ENCODE results near the gene ARHGAP22. TPM values are rescaled to one million over a fixed set of nuclear protein-coding genes. Genes with fewer than 3 reads are reported as not detected.
"Not testable (repeated sequence)": the region's sequence is repeated elsewhere in the genome, so short reads cannot be mapped to it uniquely, and the experiment has no call there.

ARHGAP22 gene
- total RNA-seq, 1 donor from 2014 or later: 6.2 TPM

DNA sequence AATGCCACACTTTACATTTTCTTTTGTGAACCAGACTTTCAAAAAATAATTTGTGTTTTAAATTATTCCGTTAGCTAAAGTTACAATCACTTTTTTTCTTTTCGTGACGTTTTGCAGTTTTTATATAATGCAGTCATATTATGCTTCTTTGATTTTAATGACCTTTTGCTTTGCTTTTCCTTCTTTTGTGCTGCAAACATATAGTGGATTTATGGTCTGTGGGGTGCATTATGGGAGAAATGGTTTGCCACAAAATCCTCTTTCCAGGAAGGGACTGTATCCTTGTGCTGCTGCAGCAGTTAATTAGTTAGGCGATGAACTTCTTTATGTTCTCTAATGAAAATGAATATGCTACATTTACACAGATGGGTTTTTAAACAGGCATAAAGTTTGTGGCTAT, 181.0 kb downstream of the ARHGAP22 start:
- Mint-ChIP-seq H3K4me1 (ENCODE audit: low read depth, unreplicated experiment) (peaks cover 2% of the 10 kb centered on the region), H3K4me3 (ENCODE audit: unreplicated experiment) (no peak overlapping the region), H3K9me3 (ENCODE audit: unreplicated experiment) (no peaks in the 10 kb centered on the region), H3K27ac (ENCODE audit: unreplicated experiment) (no peak overlapping the region), H3K36me3 (ENCODE audit: low read depth, unreplicated experiment) (peaks cover 2% of the 10 kb centered on the region), H3K27me3 (ENCODE audit: low read depth, unreplicated experiment) (no peaks in the 10 kb centered on the region)
- DNase-seq (ENCODE audit: low read depth) (no peak), FAIRE-seq (no peak)
- Histone ChIP-seq H2AFZ (ENCODE audit: low read depth, low read length) (no peak overlapping the region), H3K4me3 (ENCODE audit: insufficient read depth, low read depth, low read length) (no peak overlapping the region), H3K4me2 (ENCODE audit: low read length) (no peak overlapping the region), H3K9me3 (ENCODE audit: insufficient read depth, low read depth, low read length) (no peaks in the 10 kb centered on the region), H3K79me2 (ENCODE audit: insufficient read depth, low read length) (no peaks in the 10 kb centered on the region), H3K36me3 (ENCODE audit: insufficient read depth, low read length) (peaks cover 3% of the 10 kb centered on the region), H3K4me1 (ENCODE audit: insufficient read depth, low read length) (no peaks in the 10 kb centered on the region), H4K20me1 (ENCODE audit: insufficient read depth, low read length) (peaks cover 9% of the 10 kb centered on the region), H3K27ac (ENCODE audit: low read depth, low read length) (no peak overlapping the region), H3K27me3 (ENCODE audit: insufficient read depth, low read length) (no peaks in the 10 kb centered on the region), H3K9ac (ENCODE audit: low read length) (no peak overlapping the region)
- TF ChIP-seq, protein P1, sequence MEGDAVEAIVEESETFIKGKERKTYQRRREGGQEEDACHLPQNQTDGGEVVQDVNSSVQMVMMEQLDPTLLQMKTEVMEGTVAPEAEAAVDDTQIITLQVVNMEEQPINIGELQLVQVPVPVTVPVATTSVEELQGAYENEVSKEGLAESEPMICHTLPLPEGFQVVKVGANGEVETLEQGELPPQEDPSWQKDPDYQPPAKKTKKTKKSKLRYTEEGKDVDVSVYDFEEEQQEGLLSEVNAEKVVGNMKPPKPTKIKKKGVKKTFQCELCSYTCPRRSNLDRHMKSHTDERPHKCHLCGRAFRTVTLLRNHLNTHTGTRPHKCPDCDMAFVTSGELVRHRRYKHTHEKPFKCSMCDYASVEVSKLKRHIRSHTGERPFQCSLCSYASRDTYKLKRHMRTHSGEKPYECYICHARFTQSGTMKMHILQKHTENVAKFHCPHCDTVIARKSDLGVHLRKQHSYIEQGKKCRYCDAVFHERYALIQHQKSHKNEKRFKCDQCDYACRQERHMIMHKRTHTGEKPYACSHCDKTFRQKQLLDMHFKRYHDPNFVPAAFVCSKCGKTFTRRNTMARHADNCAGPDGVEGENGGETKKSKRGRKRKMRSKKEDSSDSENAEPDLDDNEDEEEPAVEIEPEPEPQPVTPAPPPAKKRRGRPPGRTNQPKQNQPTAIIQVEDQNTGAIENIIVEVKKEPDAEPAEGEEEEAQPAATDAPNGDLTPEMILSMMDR (IDR thresholded peaks at IDR 0.05; ENCODE audit: insufficient read depth, low read depth, low read length): no peak
- TF ChIP-seq EZH2 (IDR thresholded peaks at IDR 0.05; ENCODE audit: insufficient read depth, low read length): no peak

DNA sequence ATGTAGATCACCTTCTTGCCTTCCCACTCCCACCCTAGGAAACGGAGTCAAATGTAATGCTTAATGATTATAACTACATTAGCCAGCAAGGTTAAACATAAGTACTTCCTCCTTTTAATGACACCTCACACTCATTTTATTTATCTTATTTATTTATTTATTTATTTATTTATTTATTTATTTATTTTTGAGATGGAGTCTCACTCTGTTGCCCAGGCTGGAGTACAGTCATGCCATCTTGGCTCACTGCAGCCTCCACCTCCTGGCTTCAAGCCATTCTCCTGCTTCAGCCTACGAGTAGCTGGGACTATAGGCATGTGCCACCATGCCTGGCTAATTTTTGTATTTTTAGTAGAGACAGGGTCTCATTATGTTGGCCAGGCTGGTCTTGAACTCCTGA, 183.0 kb downstream of the ARHGAP22 start:
- not testable (repeated sequence) for H3K27ac ChIP-seq (ENCODE audit: low read depth, low read length); H3K4me3 ChIP-seq (ENCODE audit: insufficient read depth, low read depth, low read length); H3K4me2 ChIP-seq (ENCODE audit: low read length); H3K27me3 ChIP-seq (ENCODE audit: insufficient read depth, low read length); H3K36me3 Mint-ChIP-seq (ENCODE audit: low read depth, unreplicated experiment); H3K27me3 Mint-ChIP-seq (ENCODE audit: low read depth, unreplicated experiment); H2AFZ ChIP-seq (ENCODE audit: low read depth, low read length); H3K4me1 Mint-ChIP-seq (ENCODE audit: low read depth, unreplicated experiment); H3K9me3 Mint-ChIP-seq (ENCODE audit: unreplicated experiment); H3K79me2 ChIP-seq (ENCODE audit: insufficient read depth, low read length); H3K4me3 Mint-ChIP-seq (ENCODE audit: unreplicated experiment); H3K27ac Mint-ChIP-seq (ENCODE audit: unreplicated experiment); H3K4me1 ChIP-seq (ENCODE audit: insufficient read depth, low read length); H3K9me3 ChIP-seq (ENCODE audit: insufficient read depth, low read depth, low read length); DNase-seq (ENCODE audit: low read depth); H3K36me3 ChIP-seq (ENCODE audit: insufficient read depth, low read length); FAIRE-seq; H3K9ac ChIP-seq (ENCODE audit: low read length)
- H4K20me1 ChIP-seq (ENCODE audit: insufficient read depth, low read length): peaks cover 17% of the 10 kb centered on the region

DNA sequence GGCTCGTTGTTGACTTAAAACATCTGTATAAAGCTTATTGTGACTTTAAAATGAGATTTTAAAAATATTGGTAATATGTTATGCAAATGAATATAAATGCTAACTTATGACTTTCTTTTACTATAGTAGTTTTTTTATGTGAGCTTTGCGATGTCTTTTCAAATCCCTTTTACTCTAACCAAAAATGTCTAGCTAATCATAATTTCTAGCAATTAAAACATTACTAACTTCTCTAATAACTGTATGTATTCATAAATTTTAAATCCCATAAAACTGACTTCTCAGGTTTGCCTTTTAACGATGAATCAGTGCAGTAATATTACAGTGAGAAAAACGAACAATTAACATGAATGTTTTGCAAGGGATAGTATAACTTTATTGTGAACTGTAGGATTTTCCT, 185.2 kb downstream of the ARHGAP22 start:
- H4K20me1 ChIP-seq (ENCODE audit: insufficient read depth, low read length): peaks cover 24% of the 10 kb centered on the region
- H2AFZ ChIP-seq (ENCODE audit: low read depth, low read length): no peak overlapping the region
- no peaks in the 10 kb centered on the region for H3K9me3 ChIP-seq (ENCODE audit: insufficient read depth, low read depth, low read length)
- no peak overlapping the region for H3K4me2 ChIP-seq (ENCODE audit: low read length)
- no peak overlapping the region for H3K4me3 ChIP-seq (ENCODE audit: insufficient read depth, low read depth, low read length)
- no peak overlapping the region for H3K27ac ChIP-seq (ENCODE audit: low read depth, low read length)
- Mint-ChIP-seq H3K9me3 (ENCODE audit: unreplicated experiment) (no peaks in the 10 kb centered on the region), H3K36me3 (ENCODE audit: low read depth, unreplicated experiment) (no peaks in the 10 kb centered on the region), H3K27me3 (ENCODE audit: low read depth, unreplicated experiment) (no peaks in the 10 kb centered on the region), H3K27ac (ENCODE audit: unreplicated experiment) (no peak overlapping the region), H3K4me3 (ENCODE audit: unreplicated experiment) (no peak overlapping the region), H3K4me1 (ENCODE audit: low read depth, unreplicated experiment) (peaks cover 9% of the 10 kb centered on the region)
- H3K4me1 ChIP-seq (ENCODE audit: insufficient read depth, low read length): no peaks in the 10 kb centered on the region
- no peak for DNase-seq (ENCODE audit: low read depth)
- no peaks in the 10 kb centered on the region for H3K36me3 ChIP-seq (ENCODE audit: insufficient read depth, low read length)
- no peak for FAIRE-seq
- no peaks in the 10 kb centered on the region for H3K27me3 ChIP-seq (ENCODE audit: insufficient read depth, low read length)
- no peaks in the 10 kb centered on the region for H3K79me2 ChIP-seq (ENCODE audit: insufficient read depth, low read length)
- no peak overlapping the region for H3K9ac ChIP-seq (ENCODE audit: low read length)
- no peak for TF ChIP-seq EZH2 (IDR thresholded peaks at IDR 0.05; ENCODE audit: insufficient read depth, low read length)
- TF ChIP-seq, protein P1 (IDR thresholded peaks at IDR 0.05; ENCODE audit: insufficient read depth, low read depth, low read length): no peak

All from astrocyte (in vitro differentiated cells and primary cell).